ENCODE data around the gene FER.

- TF ChIP-seq CTCF (conservative IDR thresholded peaks at IDR 0.05; ENCODE audit: low read depth, low read length) (no peak), EZH2 (IDR thresholded peaks at IDR 0.05; ENCODE audit: low read length, unreplicated experiment) (no peak), EZH2phosphoT487 (IDR thresholded peaks at IDR 0.05; ENCODE audit: borderline replicate concordance, low read length) (no peak)
These were observed 341.5 kb downstream of the FER start for GRCh38 chr5:109089191-109089590.
